ENCODE measurements around the gene NSG2.

The NSG2 gene

GRCh38 chr5:174147551-174147950 lies 102.0 kb downstream of the NSG2 start:
- TF ChIP-seq LEF1 (IDR thresholded peaks at IDR 0.05; ENCODE audit: borderline replicate concordance) = no peak
- TF ChIP-seq NFRKB (IDR thresholded peaks at IDR 0.05) = no peak
- no peak for TF ChIP-seq SUZ12 (IDR thresholded peaks at IDR 0.05)
- TF ChIP-seq ELF4 (IDR thresholded peaks at IDR 0.05) = no peak
- TF ChIP-seq HDGF (IDR thresholded peaks at IDR 0.05; ENCODE audit: borderline replicate concordance) = no peak
- no peak for TF ChIP-seq CTBP1 (IDR thresholded peaks at IDR 0.05; ENCODE audit: borderline replicate concordance)
- TF ChIP-seq TARDBP (IDR thresholded peaks at IDR 0.05) = no peak
- TF ChIP-seq SP1 (IDR thresholded peaks at IDR 0.05) = no peak
- no peak for TF ChIP-seq FOXA1 (IDR thresholded peaks at IDR 0.05)
- TF ChIP-seq L3MBTL2 (conservative IDR thresholded peaks at IDR 0.05) = no peak
- TF ChIP-seq FOXM1 (IDR thresholded peaks at IDR 0.05; ENCODE audit: borderline replicate concordance) = no peak
- no peak for TF ChIP-seq BHLHE40 (IDR thresholded peaks at IDR 0.05; ENCODE audit: borderline replicate concordance)
- ChIA-PET POLR2A (no interaction called here), CTCF (no interaction called here)
- no peak for DNase-seq (ENCODE audit: extremely low spot score)

DNA sequence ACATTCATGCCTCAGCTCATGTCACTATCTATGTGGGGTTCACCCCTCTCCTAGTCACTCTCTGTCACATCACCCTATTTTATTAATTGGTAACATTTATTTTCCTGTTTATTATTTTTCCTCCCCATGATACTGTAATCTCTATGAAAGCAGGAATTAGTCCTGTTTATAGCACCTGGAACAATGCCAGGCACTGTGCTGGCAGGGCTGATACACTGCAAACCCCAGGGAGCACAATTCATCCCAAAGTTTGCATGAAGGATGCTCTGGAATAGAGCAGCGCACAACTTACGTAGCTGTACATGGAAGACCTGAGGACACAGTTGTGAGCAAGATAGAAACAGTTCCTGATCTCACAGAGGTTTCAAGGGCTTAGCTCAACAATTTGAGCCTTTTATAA lies 103.2 kb downstream of the NSG2 start:
- ChIA-PET POLR2A (no interaction called here), CTCF (no interaction called here)
- no peak for TF ChIP-seq FOXA1 (IDR thresholded peaks at IDR 0.05)
- no peak for TF ChIP-seq PKNOX1 (IDR thresholded peaks at IDR 0.05)
- TF ChIP-seq ZNF384 (IDR thresholded peaks at IDR 0.05) = no peak
- TF ChIP-seq HDGF (IDR thresholded peaks at IDR 0.05; ENCODE audit: borderline replicate concordance) = no peak
- no peak for TF ChIP-seq BHLHE40 (IDR thresholded peaks at IDR 0.05; ENCODE audit: borderline replicate concordance)
- TF ChIP-seq L3MBTL2 (conservative IDR thresholded peaks at IDR 0.05) = no peak
- TF ChIP-seq LEF1 (IDR thresholded peaks at IDR 0.05; ENCODE audit: borderline replicate concordance) = no peak
- no peak for TF ChIP-seq NFRKB (IDR thresholded peaks at IDR 0.05)
- TF ChIP-seq FOXM1 (IDR thresholded peaks at IDR 0.05; ENCODE audit: borderline replicate concordance) = no peak
- no peak for TF ChIP-seq TARDBP (IDR thresholded peaks at IDR 0.05)
- no peak for TF ChIP-seq SP1 (IDR thresholded peaks at IDR 0.05)
- TF ChIP-seq ELF4 (IDR thresholded peaks at IDR 0.05) = no peak
- TF ChIP-seq FOXK2 (IDR thresholded peaks at IDR 0.05) = no peak
- no peak for TF ChIP-seq ARNT (IDR thresholded peaks at IDR 0.05)
- TF ChIP-seq CTBP1 (IDR thresholded peaks at IDR 0.05; ENCODE audit: borderline replicate concordance) = no peak
- TF ChIP-seq SUZ12 (IDR thresholded peaks at IDR 0.05) = no peak
- DNase-seq (ENCODE audit: extremely low spot score) = no peak

DNA sequence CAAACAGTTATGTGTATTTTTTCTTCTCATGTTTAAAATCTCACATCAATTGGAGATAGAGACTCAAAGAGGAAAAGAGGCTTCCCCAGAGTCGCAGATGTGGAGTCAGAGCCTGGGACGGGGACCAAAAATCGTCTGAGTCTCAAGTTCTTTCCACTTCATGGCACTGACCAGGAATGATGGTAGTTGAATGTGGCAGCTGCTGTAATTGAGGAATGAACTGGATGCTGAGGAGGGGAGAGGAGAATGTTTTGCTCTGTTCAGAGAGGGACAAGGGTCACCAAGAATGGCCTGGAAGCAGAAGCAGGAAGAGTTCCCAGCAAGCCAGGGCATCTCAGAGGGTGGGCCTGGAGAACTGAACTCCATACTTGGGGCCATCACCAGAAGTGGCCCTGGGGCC lies 103.9 kb downstream of the NSG2 start:
- TF ChIP-seq CTBP1 (IDR thresholded peaks at IDR 0.05; ENCODE audit: borderline replicate concordance) (no peak), SP1 (IDR thresholded peaks at IDR 0.05) (no peak), TARDBP (IDR thresholded peaks at IDR 0.05) (no peak), LEF1 (IDR thresholded peaks at IDR 0.05; ENCODE audit: borderline replicate concordance) (no peak), BHLHE40 (IDR thresholded peaks at IDR 0.05; ENCODE audit: borderline replicate concordance) (no peak), FOXM1 (IDR thresholded peaks at IDR 0.05; ENCODE audit: borderline replicate concordance) (no peak), L3MBTL2 (conservative IDR thresholded peaks at IDR 0.05) (no peak), NFRKB (IDR thresholded peaks at IDR 0.05) (no peak), SUZ12 (IDR thresholded peaks at IDR 0.05) (no peak), FOXA1 (IDR thresholded peaks at IDR 0.05) (no peak), HDGF (IDR thresholded peaks at IDR 0.05; ENCODE audit: borderline replicate concordance) (no peak), ZNF384 (IDR thresholded peaks at IDR 0.05) (no peak), FOXK2 (IDR thresholded peaks at IDR 0.05) (no peak), ARNT (IDR thresholded peaks at IDR 0.05) (no peak), ELF4 (IDR thresholded peaks at IDR 0.05) (no peak), PKNOX1 (IDR thresholded peaks at IDR 0.05) (no peak)

GRCh38 chr5:174149989-174150388 lies 104.5 kb downstream of the NSG2 start:
- no peak for TF ChIP-seq PKNOX1 (IDR thresholded peaks at IDR 0.05)
- TF ChIP-seq HDGF (IDR thresholded peaks at IDR 0.05; ENCODE audit: borderline replicate concordance) = no peak
- TF ChIP-seq CTBP1 (IDR thresholded peaks at IDR 0.05; ENCODE audit: borderline replicate concordance) = no peak
- TF ChIP-seq ARNT (IDR thresholded peaks at IDR 0.05) = no peak
- no peak for TF ChIP-seq BHLHE40 (IDR thresholded peaks at IDR 0.05; ENCODE audit: borderline replicate concordance)
- ChIA-PET CTCF (no interaction called here), POLR2A (no interaction called here)
- DNase-seq (ENCODE audit: extremely low spot score) = no peak

More for the DNA sequence above, 103.9 kb downstream of the NSG2 start:
- CTCF ChIA-PET = no interaction called here
- DNase-seq (ENCODE audit: extremely low spot score) = no peak
- POLR2A ChIA-PET = no interaction called here

GRCh38 chr5:174151599-174152181 lies 106.2 kb downstream of the NSG2 start:
- TF ChIP-seq PKNOX1 (IDR thresholded peaks at IDR 0.05) (no peak), FOXK2 (IDR thresholded peaks at IDR 0.05) (no peak), TARDBP (IDR thresholded peaks at IDR 0.05) (no peak), FOXA1 (IDR thresholded peaks at IDR 0.05) (no peak), BHLHE40 (IDR thresholded peaks at IDR 0.05; ENCODE audit: borderline replicate concordance) (no peak), LEF1 (IDR thresholded peaks at IDR 0.05; ENCODE audit: borderline replicate concordance) (no peak), L3MBTL2 (conservative IDR thresholded peaks at IDR 0.05) (no peak), SUZ12 (IDR thresholded peaks at IDR 0.05) (no peak), ZNF384 (IDR thresholded peaks at IDR 0.05) (no peak), FOXM1 (IDR thresholded peaks at IDR 0.05; ENCODE audit: borderline replicate concordance) (no peak), NFRKB (IDR thresholded peaks at IDR 0.05) (no peak), SP1 (IDR thresholded peaks at IDR 0.05) (no peak), HDGF (IDR thresholded peaks at IDR 0.05; ENCODE audit: borderline replicate concordance) (no peak), ARNT (IDR thresholded peaks at IDR 0.05) (no peak)
- no peak for DNase-seq (ENCODE audit: extremely low spot score)
- POLR2A ChIA-PET = no interaction called here
- CTCF ChIA-PET = interaction anchor here (1.1 kb wide), 1 partner anchor 166 kb away, joined by 3 read pairs; no protein-coding TSS in a partner anchor

Data from HEK293T (cell line).